ENCODE measurements around the gene ENPP6.

ENPP6 gene

GRCh38 chr4:184188443-184189400 lies 29.0 kb downstream of the ENPP6 start:
- no peak for DNase-seq

DNA sequence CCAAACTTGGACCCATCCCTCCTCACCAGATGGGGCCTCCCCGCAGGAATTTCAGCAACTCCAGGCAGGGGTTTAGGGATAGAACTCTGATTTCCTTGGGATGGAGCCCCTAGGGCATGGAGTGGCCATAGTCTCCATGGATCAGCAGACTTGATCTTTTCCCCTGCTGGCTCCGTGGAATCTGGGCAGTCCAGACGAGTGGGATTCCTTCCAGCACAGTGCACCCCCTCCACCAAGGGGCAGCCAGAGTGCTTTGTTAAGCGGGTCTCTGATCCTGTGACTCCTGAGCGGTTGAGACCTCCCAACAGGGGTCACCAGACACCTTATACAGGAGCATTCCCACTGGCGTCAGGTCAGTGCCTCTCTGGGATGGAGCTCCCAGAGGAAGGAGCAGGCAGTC lies 40.4 kb downstream of the ENPP6 start:
- no peak for DNase-seq

GRCh38 chr4:184174571-184175488 lies 42.8 kb downstream of the ENPP6 start:
- DNase-seq, result no peak

GRCh38 chr4:184171011-184171410 lies 46.7 kb downstream of the ENPP6 start:
- peak; percentile 83 for DNase-seq

DNA sequence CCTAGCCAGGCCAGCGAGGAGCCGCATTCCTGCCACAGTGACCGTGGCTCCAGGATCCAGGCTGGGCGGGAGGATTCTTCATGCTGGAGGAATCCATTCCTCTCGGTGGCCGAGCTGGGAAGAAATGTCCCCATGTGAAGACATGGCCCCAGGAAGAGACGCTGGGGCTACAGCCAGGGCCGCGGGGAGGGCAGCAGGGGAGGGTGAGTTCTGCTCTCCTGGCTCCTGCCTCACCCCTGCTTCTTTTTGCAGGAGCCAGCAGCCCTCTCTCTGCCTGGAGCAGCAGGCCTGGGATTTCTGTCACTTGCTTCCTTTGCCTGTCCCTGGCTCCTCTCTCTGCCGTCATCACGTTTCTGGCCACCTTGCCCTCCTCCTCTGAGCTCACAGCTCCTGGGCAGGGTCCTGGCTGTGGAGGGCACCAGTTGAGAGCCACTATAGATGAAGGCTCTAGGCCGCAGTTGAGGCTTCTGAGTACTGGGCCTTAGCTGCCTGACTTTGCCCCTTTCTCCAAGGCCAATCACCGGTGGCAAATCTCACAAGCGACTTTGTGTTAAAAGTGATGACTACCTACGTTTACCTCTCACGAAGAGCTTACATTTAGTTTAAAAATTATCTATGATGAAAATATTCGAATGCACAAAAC lies 48.3 kb downstream of the ENPP6 start:
- no peak for DNase-seq

DNA sequence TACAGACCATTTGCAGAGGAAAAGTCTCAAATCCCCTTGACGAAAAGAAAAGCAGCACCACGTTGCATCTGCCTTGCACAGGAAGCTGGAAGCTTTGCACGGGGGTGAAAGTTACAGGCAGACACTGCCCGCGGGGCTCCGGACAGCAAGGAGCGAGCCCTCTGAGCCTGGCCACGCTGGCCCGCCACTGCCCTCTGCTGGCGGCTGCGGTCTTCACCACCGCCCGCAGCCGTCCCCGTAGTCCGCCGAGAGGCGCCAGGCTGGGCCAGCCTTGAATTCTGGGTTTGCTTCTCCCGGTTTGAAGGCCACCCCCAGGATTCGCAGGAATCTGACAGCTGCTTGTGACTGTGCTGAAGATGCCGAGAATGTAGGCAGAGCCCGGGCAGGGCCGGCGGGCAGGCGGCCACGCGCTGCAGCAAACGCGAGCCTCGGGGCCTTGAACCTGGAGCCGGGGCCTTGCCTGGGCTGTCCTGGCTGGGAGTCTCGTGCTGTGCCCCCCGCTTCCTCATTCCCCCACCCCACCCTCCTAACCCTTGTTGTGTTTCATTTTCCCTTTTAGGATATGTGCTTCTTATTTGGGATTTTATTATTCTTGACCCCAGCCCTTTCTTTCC lies 49.2 kb downstream of the ENPP6 start:
- DNase-seq, result peak; percentile 11

DNA sequence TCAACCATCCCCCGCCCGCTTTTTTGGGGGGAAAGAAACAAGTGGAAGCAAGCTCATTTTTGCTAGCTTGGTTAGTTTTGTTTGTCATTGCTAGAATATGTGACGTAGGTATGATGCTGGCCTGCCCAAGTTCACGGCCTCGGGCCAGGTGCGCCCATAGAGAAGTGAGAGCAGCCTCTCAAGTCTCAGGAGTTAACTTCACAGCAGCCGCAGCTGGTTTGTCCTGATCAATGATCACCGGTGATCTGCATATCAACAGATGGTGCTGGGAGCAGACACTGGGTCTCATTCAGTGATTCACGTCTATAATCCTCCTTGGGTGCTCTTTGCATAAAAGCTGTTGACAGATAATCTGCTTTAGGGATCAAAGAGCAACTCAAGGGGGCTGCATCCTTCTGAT lies 50.1 kb downstream of the ENPP6 start:
- DNase-seq, result no peak

- no peak for DNase-seq
Measured at GRCh38 chr4:184166736-184167135, 50.9 kb downstream of the ENPP6 start.

DNA sequence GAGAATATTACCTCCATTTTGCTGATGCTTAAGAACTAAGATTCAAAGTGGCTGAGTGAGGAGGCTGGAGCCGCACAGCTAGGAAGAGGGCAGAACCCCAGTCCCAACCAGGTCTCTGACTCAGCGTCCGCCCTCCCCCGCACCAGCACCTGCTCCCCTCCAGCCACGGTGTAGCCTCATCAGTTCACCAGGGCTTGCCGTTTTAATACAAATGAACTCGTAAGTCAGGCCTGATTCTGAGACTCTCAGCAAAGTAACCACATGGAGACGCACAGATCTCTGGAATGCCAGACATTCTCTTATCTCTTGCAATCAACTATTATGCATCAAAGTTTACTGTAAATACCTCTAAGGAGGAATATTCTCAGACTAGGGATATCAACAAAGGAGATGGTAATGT lies 52.4 kb downstream of the ENPP6 start:
- DNase-seq, result no peak

GRCh38 chr4:184163813-184164212 lies 53.9 kb downstream of the ENPP6 start:
- DNase-seq, result peak; percentile 19

GRCh38 chr4:184162596-184162995 lies 55.1 kb downstream of the ENPP6 start:
- DNase-seq, result no peak

- no peak for DNase-seq
Measured at GRCh38 chr4:184157322-184157721, 60.4 kb downstream of the ENPP6 start.

DNA sequence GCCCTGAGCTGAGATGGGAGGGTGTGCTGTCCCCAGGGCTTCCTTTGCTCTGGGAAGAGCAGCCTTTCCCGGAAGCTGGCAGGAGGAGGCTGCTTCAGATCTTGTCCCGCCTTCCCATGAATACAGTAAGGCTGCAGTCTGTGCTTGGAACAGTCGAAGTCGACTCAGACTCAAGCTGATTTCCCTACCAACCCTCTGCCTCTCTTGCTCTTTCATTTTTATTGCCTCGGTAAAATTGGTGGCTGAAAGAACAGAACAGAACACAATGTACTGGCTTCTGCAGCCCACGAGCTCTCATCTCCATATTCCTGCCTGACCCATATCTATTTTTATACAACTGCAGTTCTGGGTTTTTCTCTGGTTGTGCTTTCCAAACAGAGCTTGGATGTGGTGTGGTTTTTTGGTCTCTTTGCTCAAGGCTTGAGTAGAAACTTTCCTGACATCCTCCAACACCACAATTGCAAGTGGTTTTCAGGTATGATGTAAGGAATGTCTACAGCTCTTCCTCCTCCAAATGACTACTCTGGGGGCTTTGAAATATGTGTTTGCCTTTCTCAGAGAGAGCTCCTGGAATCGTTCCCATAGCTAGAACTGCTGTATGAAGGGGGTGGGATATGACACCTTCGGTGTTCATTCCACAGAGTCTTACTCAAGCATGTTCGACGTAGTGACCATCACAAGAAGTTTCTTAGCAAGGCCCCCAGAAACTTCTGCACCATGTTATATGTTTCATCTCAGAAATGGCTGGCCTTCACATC lies 61.3 kb downstream of the ENPP6 start:
- no peak for DNase-seq

DNA sequence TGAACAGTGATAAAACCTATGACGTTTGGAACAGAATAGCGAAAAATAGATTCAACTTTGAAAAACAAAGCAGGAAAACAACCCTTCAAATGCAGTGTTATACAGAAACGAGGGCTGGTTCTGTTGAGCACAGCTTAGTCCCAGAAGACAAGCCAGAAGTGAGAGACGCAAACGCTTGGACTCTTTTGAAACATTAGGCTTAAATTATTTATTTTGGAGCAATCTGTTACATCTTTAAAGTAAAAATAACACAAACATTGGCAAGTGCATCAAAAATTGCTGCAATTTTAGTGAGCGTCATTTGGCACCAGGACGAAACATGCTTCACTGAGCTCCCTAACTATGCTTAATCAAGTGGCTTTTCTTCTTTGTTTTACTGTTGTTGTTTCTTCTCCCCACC lies 63.5 kb downstream of the ENPP6 start:
- DNase-seq, result no peak

DNA sequence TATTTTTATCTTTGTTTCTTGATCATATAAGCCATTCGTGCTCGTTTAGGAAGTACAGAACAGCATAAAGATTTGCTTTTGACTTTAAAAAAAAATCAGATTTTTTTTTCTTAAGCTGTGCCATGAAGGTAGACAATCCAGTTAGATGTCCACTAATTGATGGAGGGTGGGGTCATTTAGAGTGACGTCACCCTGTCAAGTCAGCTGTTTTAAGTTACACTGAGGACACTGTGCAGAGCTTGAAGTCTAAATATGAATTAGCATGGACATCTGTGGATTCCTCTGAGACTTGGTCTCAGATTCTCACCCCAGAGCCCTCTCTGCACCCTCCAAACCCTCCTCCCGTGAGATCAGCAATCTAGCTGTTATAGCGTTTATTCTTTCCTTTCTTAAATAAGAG lies 63.9 kb downstream of the ENPP6 start:
- DNase-seq, result no peak

DNA sequence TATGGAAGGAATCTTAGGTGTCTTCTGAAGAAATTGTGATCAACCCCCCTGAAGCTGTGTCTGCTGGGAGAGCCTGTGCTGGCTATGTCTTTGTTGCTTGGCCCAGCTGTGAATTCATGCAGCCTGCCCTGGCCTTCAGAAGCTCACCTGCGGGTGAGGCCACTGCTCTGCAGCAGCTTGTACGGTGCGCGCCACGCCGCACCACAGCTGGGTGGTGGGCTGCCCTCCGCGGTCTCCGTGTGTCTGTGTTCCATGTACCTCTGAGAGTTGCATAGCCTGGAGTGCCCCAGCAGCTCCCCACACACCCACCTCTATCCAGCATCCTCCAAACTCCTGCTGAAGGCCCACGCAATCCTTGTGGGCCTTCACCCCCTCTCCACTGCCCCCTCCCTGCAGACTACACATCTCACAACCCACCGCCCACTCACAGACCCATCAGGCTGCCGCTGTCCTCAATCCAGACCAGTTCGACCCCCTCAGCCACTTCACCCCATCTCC lies 65.6 kb downstream of the ENPP6 start:
- no peak for DNase-seq

GRCh38 chr4:184150102-184150839 lies 67.4 kb downstream of the ENPP6 start:
- no peak for DNase-seq

GRCh38 chr4:184148738-184149637 lies 68.7 kb downstream of the ENPP6 start:
- no peak for DNase-seq

- no peak for DNase-seq
Measured at GRCh38 chr4:184147858-184148737, 69.6 kb downstream of the ENPP6 start.
